Vein endothelial cell (primary cell): ENCODE measurements around the gene SUPT20H. TPM values are rescaled to one million over a fixed set of nuclear protein-coding genes. Genes with fewer than 3 reads are reported as not detected.

Experiments used
- total RNA-seq: library from RNA; depleted of rRNA; stranded (reverse); fragments of >200 nt; gene quantifications from 2 replicates; pipeline ENCODE4 v1.2.3, GENCODE V29; 2012

Gene SUPT20H
- 56.5 and 76.6 TPM in 2 replicates for total RNA-seq

GRCh38 chr13:37058910-37059847 is at the start of gene SUPT20H:
TSS of gene SUPT20H (minus strand) at chr13:37059688. CDS start at chr13:37051490, 8,198 bp downstream.

GRCh38 chr13:37105251-37105714 is 45.8 kb upstream of the SUPT20H start, which contains the start of gene CSNK1A1L:
TSS of gene CSNK1A1L (minus strand) at chr13:37105664. CDS start at chr13:37105256, 408 bp downstream.

GRCh38 chr13:36999054-36999714 is 60.3 kb downstream of the SUPT20H start, which contains the start of gene ALG5:
TSS of gene ALG5 (minus strand) at chr13:36999340. CDS start at chr13:36999300, 40 bp downstream.

Other genes with a start within 250 kb of the SUPT20H start
- gene RFXAP, start 240.5 kb downstream of the SUPT20H start, total RNA-seq = 2.3 TPM in 2 replicates
- gene SMAD9, start 139.4 kb downstream of the SUPT20H start, total RNA-seq = 9.5 and 11.8 TPM in 2 replicates
- gene ALG5, start 60.3 kb downstream of the SUPT20H start, total RNA-seq = 34.3 and 36.3 TPM in 2 replicates
- 31.0 and 40.0 TPM in 2 replicates for gene EXOSC8, start 58.9 kb downstream of the SUPT20H start, total RNA-seq
- not detected in 2 replicates for gene CSNK1A1L, start 46.0 kb upstream of the SUPT20H start, total RNA-seq